Stomach (tissue), 4 donors: ENCODE results near the gene REC8.

Experiments
- EP300 ChIP-seq: sonication (generic); formaldehyde crosslinking; IDR thresholded peaks from one replicate; pipeline ENCODE4 v1.6.1; 2017; ENCODE audit warnings: antibody characterized with exemption
- POLR2AphosphoS5 ChIP-seq, 3 donors: sonication (generic); formaldehyde crosslinking; IDR thresholded peaks; one replicate each; pipeline ENCODE4 v1.6.1; 2016; ENCODE audit warnings: antibody characterized with exemption in 3 of 3
- TF ChIP-seq, protein P1 (sequence below), 7 experiments: fragments of 450-650 bp in 4 of 7; fragments of 200-600 bp in 3 of 7; sonication (generic) in 3 of 7; IDR thresholded peaks; one replicate each; pipeline ENCODE4 v1.5.1; 2016 to 2019; ENCODE audit warnings: antibody characterized with exemption in 7 of 7, control low read depth in 2 of 7, mild to moderate bottlenecking in 1 of 7

DNA sequence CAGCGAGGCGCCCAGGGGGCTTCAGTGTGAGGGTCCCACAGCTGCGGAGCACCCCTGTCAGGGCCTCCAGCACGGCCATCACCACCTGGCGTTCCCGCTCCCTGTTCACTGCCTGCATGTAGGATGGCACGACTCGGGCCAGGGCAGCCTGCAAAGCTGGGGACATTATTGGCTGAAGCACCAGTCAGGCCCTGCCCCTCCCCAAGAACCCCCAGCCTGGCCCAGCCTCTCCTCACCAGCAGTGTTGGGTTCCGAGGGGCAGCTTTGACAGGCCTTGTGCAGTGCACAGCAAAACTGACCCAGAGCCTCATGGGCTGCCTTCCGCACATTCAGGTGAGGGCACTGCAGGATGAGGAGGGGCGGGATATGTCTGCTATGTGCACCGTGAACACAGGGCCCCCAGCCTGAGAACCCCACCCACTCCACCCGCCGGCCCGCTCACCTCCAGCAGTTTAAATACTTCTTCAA is 11.2 kb downstream of the REC8 start:
- TF ChIP-seq, protein P1, sequence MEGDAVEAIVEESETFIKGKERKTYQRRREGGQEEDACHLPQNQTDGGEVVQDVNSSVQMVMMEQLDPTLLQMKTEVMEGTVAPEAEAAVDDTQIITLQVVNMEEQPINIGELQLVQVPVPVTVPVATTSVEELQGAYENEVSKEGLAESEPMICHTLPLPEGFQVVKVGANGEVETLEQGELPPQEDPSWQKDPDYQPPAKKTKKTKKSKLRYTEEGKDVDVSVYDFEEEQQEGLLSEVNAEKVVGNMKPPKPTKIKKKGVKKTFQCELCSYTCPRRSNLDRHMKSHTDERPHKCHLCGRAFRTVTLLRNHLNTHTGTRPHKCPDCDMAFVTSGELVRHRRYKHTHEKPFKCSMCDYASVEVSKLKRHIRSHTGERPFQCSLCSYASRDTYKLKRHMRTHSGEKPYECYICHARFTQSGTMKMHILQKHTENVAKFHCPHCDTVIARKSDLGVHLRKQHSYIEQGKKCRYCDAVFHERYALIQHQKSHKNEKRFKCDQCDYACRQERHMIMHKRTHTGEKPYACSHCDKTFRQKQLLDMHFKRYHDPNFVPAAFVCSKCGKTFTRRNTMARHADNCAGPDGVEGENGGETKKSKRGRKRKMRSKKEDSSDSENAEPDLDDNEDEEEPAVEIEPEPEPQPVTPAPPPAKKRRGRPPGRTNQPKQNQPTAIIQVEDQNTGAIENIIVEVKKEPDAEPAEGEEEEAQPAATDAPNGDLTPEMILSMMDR (IDR thresholded peaks at IDR 0.05): no peak
- no peak for TF ChIP-seq EP300
- TF ChIP-seq POLR2AphosphoS5 (IDR thresholded peaks at IDR 0.05): no peak
